ENCODE results near the gene NUDT8. TPM values are rescaled to one million over a fixed set of nuclear protein-coding genes. Genes with fewer than 3 reads are reported as not detected.
A peak's percentile ranks its signal among the peaks of the same experiment; 100 is the strongest.

The NUDT8 gene
- total and polyA plus RNA-seq, 9 of the 15 experiments (the other 6 are each of a cell fraction or from before 2014, with no cell fraction given), result 0.23 to 27.8 (median 5.0) TPM

DNA sequence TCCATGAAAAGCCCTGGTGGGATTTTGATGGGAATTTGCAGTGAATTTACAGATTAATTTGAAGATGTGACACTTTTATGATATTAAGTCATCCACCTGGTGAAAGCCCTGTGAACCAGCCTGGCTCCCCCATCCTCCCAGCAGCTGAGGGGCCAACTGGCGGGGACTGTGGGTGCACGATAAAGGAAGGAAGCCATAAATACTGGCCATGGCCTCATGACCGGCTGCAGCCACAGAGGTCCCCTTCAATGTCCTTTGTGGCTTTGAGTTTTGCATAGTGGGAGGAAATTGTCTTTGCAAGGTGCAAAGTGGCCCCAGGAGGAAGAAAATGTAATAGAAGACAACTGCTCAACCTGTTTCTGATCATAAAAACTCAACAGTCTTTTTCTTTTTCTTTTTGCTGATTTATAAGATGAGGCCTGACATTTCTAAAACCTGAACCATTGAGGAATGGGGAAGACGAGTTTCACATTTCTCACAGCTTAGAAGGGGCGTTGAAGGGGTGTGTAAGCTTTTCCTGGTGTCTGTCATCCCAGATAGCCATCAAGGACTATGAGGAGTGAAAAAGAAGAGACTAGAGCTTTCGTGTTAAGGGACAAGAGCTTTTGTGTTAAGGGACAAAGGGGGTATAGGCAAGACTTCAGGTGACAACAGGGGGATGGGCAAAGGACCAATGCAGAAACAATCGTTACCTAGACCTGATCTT is 29.3 kb downstream of the NUDT8 start (continued):
- TF ChIP-seq ESRRA (IDR thresholded peaks at IDR 0.05; ENCODE audit: borderline replicate concordance, low read depth), result peak; percentile 94
- 0 out of 4 replicates have a peak, but pooled peaks have one; percentile 20 to 30 for TF ChIP-seq RAD21 (CRISPR knock-in tag; conservative IDR thresholded peaks at IDR 0.05 in 1 of 2, IDR thresholded peaks at IDR 0.05 in 1 of 2)
- TF ChIP-seq, protein P1, sequence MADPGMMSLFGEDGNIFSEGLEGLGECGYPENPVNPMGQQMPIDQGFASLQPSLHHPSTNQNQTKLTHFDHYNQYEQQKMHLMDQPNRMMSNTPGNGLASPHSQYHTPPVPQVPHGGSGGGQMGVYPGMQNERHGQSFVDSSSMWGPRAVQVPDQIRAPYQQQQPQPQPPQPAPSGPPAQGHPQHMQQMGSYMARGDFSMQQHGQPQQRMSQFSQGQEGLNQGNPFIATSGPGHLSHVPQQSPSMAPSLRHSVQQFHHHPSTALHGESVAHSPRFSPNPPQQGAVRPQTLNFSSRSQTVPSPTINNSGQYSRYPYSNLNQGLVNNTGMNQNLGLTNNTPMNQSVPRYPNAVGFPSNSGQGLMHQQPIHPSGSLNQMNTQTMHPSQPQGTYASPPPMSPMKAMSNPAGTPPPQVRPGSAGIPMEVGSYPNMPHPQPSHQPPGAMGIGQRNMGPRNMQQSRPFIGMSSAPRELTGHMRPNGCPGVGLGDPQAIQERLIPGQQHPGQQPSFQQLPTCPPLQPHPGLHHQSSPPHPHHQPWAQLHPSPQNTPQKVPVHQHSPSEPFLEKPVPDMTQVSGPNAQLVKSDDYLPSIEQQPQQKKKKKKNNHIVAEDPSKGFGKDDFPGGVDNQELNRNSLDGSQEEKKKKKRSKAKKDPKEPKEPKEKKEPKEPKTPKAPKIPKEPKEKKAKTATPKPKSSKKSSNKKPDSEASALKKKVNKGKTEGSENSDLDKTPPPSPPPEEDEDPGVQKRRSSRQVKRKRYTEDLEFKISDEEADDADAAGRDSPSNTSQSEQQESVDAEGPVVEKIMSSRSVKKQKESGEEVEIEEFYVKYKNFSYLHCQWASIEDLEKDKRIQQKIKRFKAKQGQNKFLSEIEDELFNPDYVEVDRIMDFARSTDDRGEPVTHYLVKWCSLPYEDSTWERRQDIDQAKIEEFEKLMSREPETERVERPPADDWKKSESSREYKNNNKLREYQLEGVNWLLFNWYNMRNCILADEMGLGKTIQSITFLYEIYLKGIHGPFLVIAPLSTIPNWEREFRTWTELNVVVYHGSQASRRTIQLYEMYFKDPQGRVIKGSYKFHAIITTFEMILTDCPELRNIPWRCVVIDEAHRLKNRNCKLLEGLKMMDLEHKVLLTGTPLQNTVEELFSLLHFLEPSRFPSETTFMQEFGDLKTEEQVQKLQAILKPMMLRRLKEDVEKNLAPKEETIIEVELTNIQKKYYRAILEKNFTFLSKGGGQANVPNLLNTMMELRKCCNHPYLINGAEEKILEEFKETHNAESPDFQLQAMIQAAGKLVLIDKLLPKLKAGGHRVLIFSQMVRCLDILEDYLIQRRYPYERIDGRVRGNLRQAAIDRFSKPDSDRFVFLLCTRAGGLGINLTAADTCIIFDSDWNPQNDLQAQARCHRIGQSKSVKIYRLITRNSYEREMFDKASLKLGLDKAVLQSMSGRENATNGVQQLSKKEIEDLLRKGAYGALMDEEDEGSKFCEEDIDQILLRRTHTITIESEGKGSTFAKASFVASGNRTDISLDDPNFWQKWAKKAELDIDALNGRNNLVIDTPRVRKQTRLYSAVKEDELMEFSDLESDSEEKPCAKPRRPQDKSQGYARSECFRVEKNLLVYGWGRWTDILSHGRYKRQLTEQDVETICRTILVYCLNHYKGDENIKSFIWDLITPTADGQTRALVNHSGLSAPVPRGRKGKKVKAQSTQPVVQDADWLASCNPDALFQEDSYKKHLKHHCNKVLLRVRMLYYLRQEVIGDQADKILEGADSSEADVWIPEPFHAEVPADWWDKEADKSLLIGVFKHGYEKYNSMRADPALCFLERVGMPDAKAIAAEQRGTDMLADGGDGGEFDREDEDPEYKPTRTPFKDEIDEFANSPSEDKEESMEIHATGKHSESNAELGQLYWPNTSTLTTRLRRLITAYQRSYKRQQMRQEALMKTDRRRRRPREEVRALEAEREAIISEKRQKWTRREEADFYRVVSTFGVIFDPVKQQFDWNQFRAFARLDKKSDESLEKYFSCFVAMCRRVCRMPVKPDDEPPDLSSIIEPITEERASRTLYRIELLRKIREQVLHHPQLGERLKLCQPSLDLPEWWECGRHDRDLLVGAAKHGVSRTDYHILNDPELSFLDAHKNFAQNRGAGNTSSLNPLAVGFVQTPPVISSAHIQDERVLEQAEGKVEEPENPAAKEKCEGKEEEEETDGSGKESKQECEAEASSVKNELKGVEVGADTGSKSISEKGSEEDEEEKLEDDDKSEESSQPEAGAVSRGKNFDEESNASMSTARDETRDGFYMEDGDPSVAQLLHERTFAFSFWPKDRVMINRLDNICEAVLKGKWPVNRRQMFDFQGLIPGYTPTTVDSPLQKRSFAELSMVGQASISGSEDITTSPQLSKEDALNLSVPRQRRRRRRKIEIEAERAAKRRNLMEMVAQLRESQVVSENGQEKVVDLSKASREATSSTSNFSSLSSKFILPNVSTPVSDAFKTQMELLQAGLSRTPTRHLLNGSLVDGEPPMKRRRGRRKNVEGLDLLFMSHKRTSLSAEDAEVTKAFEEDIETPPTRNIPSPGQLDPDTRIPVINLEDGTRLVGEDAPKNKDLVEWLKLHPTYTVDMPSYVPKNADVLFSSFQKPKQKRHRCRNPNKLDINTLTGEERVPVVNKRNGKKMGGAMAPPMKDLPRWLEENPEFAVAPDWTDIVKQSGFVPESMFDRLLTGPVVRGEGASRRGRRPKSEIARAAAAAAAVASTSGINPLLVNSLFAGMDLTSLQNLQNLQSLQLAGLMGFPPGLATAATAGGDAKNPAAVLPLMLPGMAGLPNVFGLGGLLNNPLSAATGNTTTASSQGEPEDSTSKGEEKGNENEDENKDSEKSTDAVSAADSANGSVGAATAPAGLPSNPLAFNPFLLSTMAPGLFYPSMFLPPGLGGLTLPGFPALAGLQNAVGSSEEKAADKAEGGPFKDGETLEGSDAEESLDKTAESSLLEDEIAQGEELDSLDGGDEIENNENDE (IDR thresholded peaks at IDR 0.05; ENCODE audit: low read depth, low read length), result no peak
- no peak for TF ChIP-seq ZBTB34 (CRISPR knock-in tag; IDR thresholded peaks at IDR 0.05)
- no peak for TF ChIP-seq ADNP (tag; IDR thresholded peaks at IDR 0.05)
- TF ChIP-seq NR2F6 (CRISPR knock-in tag; IDR thresholded peaks at IDR 0.05), result no peak
- peak; percentile 66; the same call in 1 of the 2 replicates for TF ChIP-seq ZNF583 (CRISPR knock-in tag; IDR thresholded peaks at IDR 0.05)
- TF ChIP-seq PCBP1 (IDR thresholded peaks at IDR 0.05; ENCODE audit: low read depth, low read length, poor library complexity, severe bottlenecking), result no peak
- TF ChIP-seq, protein P2, sequence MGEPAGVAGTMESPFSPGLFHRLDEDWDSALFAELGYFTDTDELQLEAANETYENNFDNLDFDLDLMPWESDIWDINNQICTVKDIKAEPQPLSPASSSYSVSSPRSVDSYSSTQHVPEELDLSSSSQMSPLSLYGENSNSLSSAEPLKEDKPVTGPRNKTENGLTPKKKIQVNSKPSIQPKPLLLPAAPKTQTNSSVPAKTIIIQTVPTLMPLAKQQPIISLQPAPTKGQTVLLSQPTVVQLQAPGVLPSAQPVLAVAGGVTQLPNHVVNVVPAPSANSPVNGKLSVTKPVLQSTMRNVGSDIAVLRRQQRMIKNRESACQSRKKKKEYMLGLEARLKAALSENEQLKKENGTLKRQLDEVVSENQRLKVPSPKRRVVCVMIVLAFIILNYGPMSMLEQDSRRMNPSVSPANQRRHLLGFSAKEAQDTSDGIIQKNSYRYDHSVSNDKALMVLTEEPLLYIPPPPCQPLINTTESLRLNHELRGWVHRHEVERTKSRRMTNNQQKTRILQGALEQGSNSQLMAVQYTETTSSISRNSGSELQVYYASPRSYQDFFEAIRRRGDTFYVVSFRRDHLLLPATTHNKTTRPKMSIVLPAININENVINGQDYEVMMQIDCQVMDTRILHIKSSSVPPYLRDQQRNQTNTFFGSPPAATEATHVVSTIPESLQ (CRISPR knock-in tag; IDR thresholded peaks at IDR 0.05), result no peak
- TF ChIP-seq ZNF655 (CRISPR knock-in tag; IDR thresholded peaks at IDR 0.05), result no peak

Measured in K562 (cell line).